ENCODE data around the gene DPM2. TPM values are rescaled to one million over a fixed set of nuclear protein-coding genes. Genes with fewer than 3 reads are reported as not detected.
A peak's percentile ranks its signal among the peaks of the same experiment; 100 is the strongest.

DPM2 gene
- total RNA-seq, 6 experiments from 2014 or later: 10.6 to 19.1 (median 13.9) TPM

DNA sequence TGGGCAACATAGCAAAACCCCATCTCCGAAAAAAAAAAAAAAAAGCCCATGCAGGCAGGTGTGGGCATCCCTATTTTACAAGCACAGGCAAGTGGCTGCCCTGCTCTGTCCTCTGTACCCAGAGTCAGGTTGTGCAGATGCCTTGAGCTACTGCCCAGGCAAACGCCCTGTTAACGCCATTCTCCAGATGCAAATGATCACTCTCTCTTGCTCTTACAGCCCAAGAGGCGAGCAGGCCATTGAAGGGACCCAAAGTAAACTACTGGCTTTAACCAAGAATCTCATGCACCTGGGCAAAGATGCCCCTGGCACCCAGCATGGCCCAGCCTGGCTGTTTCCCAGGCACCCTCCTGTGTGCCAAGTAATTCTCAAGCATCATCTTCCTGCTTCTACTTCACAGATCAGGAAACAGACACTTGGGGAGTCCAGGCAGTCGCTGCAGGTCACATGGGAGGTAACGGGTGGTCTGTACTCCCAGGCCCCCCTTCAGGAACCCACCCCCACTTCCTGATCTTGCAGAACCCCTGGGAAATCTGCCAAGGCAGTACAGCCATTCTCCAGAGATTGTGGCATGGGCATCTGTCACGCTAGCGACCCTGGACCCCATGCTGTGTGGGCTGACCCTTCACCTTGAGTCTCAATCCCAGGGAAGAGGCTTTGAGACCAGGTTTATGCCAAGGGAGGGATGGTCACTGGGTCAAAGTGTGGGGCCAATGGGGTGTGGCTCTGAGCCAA is 28.9 kb upstream of the DPM2 start:
- ATAC-seq (no peak), DNase-seq (no peak)
- no peak for TF ChIP-seq POLR2A (IDR thresholded peaks at IDR 0.05)
- no peak for TF ChIP-seq CTCF (IDR thresholded peaks at IDR 0.05)
- H3K36me3 ChIP-seq: no peaks in the 10 kb centered on the region
- H3K9me3 ChIP-seq: no peaks in the 10 kb centered on the region
- WGBS (ENCODE audit: insufficient coverage, low coverage, low lambda C conversion rate, missing lambda C conversion rate): 25% methylated on average over 2 of the region's 8 CpGs
- H3K27ac ChIP-seq: peak overlapping the region; percentile 68 to 90 (median 79)
- no peak overlapping the region for H3K4me3 ChIP-seq
- H3K27me3 ChIP-seq: no peaks in the 10 kb centered on the region
- peaks cover 0 to 93% (median 44%) of the 10 kb centered on the region in 4 donors for H3K4me1 ChIP-seq
- intact Hi-C loops (cut with DNase I): no loop called here

DNA sequence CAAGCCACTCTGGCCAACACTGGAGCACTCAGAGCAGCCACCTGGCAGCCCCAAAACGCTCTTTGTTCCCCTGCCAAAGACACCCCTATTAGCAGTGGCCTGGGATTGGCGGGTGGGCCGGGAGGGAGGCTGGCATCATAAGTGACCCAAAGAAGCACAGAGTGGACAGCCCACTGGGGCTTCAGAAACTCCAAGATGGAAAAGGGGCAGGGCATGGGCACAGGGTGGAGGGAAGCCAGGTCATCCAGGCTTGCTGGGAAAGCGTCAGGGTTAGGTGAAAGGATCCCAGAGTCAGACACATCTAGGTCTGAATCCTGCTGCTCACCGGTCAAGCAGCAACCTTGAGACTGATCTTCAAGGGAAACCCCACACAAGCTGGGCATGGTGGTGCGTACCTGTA is 28.3 kb upstream of the DPM2 start:
- H3K36me3 ChIP-seq: no peaks in the 10 kb centered on the region
- intact Hi-C loops (cut with DNase I): no loop called here
- DNase-seq (peak in 1 of 3 donors; percentile 29), ATAC-seq (peak; percentile 3 to 24 (median 5))
- TF ChIP-seq POLR2A (IDR thresholded peaks at IDR 0.05): no peak
- no peak for TF ChIP-seq CTCF (IDR thresholded peaks at IDR 0.05)
- 0% methylated on average over 3 of the region's 6 CpGs for WGBS (ENCODE audit: insufficient coverage, low coverage, low lambda C conversion rate, missing lambda C conversion rate)
- H3K9me3 ChIP-seq: no peaks in the 10 kb centered on the region
- H3K27ac ChIP-seq: peak overlapping the region; percentile 68 to 90 (median 79)
- peaks cover 0 to 89% (median 43%) of the 10 kb centered on the region in 4 donors for H3K4me1 ChIP-seq
- no peaks in the 10 kb centered on the region for H3K27me3 ChIP-seq
- no peak overlapping the region for H3K4me3 ChIP-seq

DNA sequence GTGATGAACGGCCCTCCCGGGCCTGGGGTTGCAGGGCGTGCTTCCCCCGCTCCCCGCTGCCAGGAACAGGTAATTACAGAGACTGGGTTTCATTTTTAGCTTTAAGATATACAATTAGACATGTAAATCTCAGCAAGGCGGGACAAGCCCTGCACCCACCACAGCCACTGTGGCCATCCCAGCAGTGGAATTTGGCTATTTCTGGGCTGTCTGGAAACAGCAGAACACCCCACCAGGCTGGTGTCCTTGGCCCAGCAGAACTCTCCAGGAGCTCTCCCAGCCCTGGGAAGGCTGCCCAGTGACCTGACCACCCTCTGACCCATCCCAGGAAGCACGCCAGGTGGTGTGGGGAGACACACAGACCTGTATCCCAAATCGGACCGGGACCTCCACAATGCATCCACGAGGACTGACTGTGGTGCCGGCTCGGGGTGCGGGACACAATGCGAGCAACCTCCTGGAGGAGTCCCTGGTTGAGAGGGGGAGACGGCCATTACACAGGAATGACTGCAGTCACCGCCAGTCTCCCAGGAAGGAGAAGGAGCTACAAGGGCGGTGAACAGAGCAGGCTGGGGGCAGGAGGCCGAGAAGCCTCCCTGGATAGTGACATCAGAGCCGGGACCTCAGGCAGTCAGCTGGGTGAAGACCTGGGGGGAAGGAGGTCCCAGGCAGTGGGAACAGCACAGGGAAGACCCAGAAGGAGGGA is 25.9 kb upstream of the DPM2 start:
- DNase-seq: peak; percentile 87 to 93 (median 91)
- intact Hi-C loops (cut with DNase I): no loop called here
- 33% methylated on average over 11 of the region's 19 CpGs for WGBS (ENCODE audit: insufficient coverage, low coverage, low lambda C conversion rate, missing lambda C conversion rate)
- TF ChIP-seq CTCF (IDR thresholded peaks at IDR 0.05) (peak in 1 of 4 donors; percentile 5), POLR2A (IDR thresholded peaks at IDR 0.05) (no peak)
- Histone ChIP-seq H3K4me3 (no peak overlapping the region), H3K27ac (peak overlapping the region; percentile 48 to 62 (median 57)), H3K9me3 (no peaks in the 10 kb centered on the region), H3K36me3 (no peaks in the 10 kb centered on the region), H3K27me3 (no peaks in the 10 kb centered on the region), H3K4me1 (peaks cover 0 to 76% (median 39%) of the 10 kb centered on the region in 4 donors)
- peak; percentile 47 to 70 (median 68) for ATAC-seq

DNA sequence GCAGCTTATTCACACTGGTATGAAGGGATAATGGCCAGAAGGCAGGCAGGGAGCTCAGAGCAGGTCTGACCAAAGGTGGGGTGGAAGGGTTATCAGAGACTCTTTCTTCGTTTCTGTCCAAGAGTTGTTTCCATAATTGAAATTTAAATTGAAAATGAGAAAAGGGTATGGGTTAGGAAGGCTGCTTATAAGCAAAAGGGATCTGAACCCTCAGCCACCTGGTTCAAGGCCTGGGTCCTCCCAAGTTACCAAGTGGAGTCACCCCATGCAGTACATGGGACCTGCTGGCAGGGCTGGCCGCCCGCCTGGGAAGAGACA is 25.3 kb upstream of the DPM2 start:
- H3K27ac ChIP-seq: peak overlapping the region; percentile 48 to 62 (median 57)
- DNase-seq: no peak
- no peak overlapping the region for H3K4me3 ChIP-seq
- TF ChIP-seq CTCF (IDR thresholded peaks at IDR 0.05) (no peak), POLR2A (IDR thresholded peaks at IDR 0.05) (no peak)
- H3K36me3 ChIP-seq: no peaks in the 10 kb centered on the region
- peak; percentile 7 to 33 (median 14) for ATAC-seq
- peaks cover 0 to 76% (median 39%) of the 10 kb centered on the region in 4 donors for H3K4me1 ChIP-seq
- no peaks in the 10 kb centered on the region for H3K27me3 ChIP-seq
- H3K9me3 ChIP-seq: no peaks in the 10 kb centered on the region
- intact Hi-C loops (cut with DNase I): no loop called here
- WGBS (ENCODE audit: insufficient coverage, low coverage, low lambda C conversion rate, missing lambda C conversion rate): 33% methylated on average over 3 of the region's 3 CpGs
